ENCODE measurements around the gene PCDHA2. TPM values are rescaled to one million over a fixed set of nuclear protein-coding genes. Genes with fewer than 3 reads are reported as not detected.

The PCDHA2 gene
- total and polyA plus RNA-seq, 2 of the 8 experiments (the other 6 are each of a cell fraction or from before 2014, with no cell fraction given) = 0.86 to 1.9 TPM

DNA sequence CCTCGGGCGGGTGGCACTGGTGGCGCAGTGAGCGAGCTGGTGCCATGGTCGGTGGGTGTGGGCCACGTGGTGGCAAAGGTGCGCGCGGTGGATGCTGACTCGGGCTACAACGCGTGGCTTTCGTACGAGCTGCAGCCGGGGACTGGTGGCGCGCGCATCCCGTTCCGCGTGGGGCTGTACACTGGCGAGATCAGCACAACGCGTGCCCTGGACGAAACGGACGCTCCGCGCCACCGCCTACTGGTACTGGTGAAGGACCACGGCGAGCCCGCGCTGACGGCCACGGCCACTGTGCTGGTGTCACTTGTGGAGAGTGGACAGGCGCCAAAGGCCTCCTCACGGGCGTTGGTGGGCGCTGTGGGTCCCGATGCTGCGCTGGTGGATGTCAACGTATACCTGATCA lies 14.2 kb downstream of the PCDHA2 start:
- CTCF ChIA-PET (ENCODE audit: partially characterized antibody) = interaction anchor here (0.7 to 5.5 kb wide), 12 partner anchors 7 to 269 kb away, joined by 3 to 59 read pairs (median 24); partner anchors contain the start of genes PCDHA1, PCDHA2, PCDHA5 and PCDHA6
- no peaks in the 10 kb centered on the region for H3K79me1 ChIP-seq (ENCODE audit: low read depth, low read length)
- H3K4ac ChIP-seq (replicated peaks; ENCODE audit: insufficient read length, low read depth, low read length) = no peak overlapping the region
- WGBS, 2 experiments (ENCODE audit: extremely low coverage in 1 of 2, insufficient coverage in 1 of 2, insufficient read length in 1 of 2, insufficient replicate concordance in 2 of 2, low coverage in 1 of 2, low lambda C conversion rate in 2 of 2, missing lambda C conversion rate in 1 of 2) = 94% methylated on average over 39 of the region's 43 CpGs; no CpG with 5 or more reads in 1 of the 2 experiments
- no peak overlapping the region for H2AFZ ChIP-seq (ENCODE audit: low read length)
- H3K23me2 ChIP-seq (ENCODE audit: low read depth, low read length) = no peaks in the 10 kb centered on the region
- no peaks in the 10 kb centered on the region for H3K36me3 ChIP-seq (ENCODE audit: control insufficient read depth in 2 of 4, insufficient read depth in 4 of 4, low read length in 3 of 4)
- no peak overlapping the region for H3K4me3 ChIP-seq (ENCODE audit: extremely low read depth in 1 of 4, insufficient read depth in 2 of 4, low read depth in 3 of 4, low read length in 4 of 4)
- H4K20me1 ChIP-seq (replicated peaks in 1 of 2; ENCODE audit: control insufficient read depth in 1 of 2, insufficient read depth in 2 of 2, low read length in 2 of 2) = no peaks in the 10 kb centered on the region
- no peaks in the 10 kb centered on the region; a peak in 1 of 4 replicates for H3K9me3 ChIP-seq (ENCODE audit: insufficient read depth in 2 of 2, low read depth in 1 of 2, low read length in 1 of 2)
- no peak overlapping the region for H2BK15ac ChIP-seq (ENCODE audit: low read length)
- POLR2A ChIA-PET (ENCODE audit: partially characterized antibody) = interaction anchor here (1.1 to 1.4 kb wide), 2 partner anchors 9 to 22 kb away, joined by 4 to 5 read pairs; partner anchors contain the start of gene PCDHA1
- no peak overlapping the region for H3K9ac ChIP-seq (replicated peaks in 1 of 4; ENCODE audit: extremely low read depth in 1 of 4, low read depth in 3 of 4, low read length in 3 of 4)
- H2BK20ac ChIP-seq (ENCODE audit: low read length) = no peak overlapping the region
- H2BK12ac ChIP-seq (ENCODE audit: low read depth, low read length) = no peak overlapping the region
- H3K23ac ChIP-seq (ENCODE audit: insufficient read length) = no peak overlapping the region
- no peaks in the 10 kb centered on the region for H3K4me1 ChIP-seq (replicated peaks in 1 of 4; ENCODE audit: control insufficient read depth in 3 of 4, insufficient read depth in 4 of 4, low read length in 3 of 4)
- no peak overlapping the region for H2AK5ac ChIP-seq (ENCODE audit: low read depth, low read length)
- H4K5ac ChIP-seq (ENCODE audit: insufficient read length, low read depth, low read length) = no peak overlapping the region
- DNase-seq (ENCODE audit: low read depth in 1 of 2, low spot score in 2 of 2) = no peak
- no peak for FAIRE-seq
- no peak overlapping the region for H2BK120ac ChIP-seq (replicated peaks; ENCODE audit: low read depth, low read length)
- H4K8ac ChIP-seq (ENCODE audit: extremely low read depth, insufficient read depth, low read length) = peak overlapping the region; percentile 68; the same call in 1 of the 2 replicates
- no peak overlapping the region for H3K18ac ChIP-seq (ENCODE audit: extremely low read depth, low read length)
- H3K56ac ChIP-seq (replicated peaks; ENCODE audit: insufficient read length, low read depth, low read length) = no peak overlapping the region
- no peak overlapping the region for H3K27ac ChIP-seq (ENCODE audit: low read depth, low read length)
- H4K91ac ChIP-seq (replicated peaks; ENCODE audit: insufficient read length, low read length) = no peak overlapping the region
- H2BK5ac ChIP-seq (ENCODE audit: low read depth, low read length) = no peak overlapping the region
- no peaks in the 10 kb centered on the region for H3K27me3 ChIP-seq (replicated peaks in 1 of 4; ENCODE audit: control insufficient read depth in 3 of 4, extremely low read depth in 1 of 4, insufficient read depth in 3 of 4, low read length in 3 of 4)
- no peak overlapping the region for H3K14ac ChIP-seq (ENCODE audit: insufficient read length)
- no peaks in the 10 kb centered on the region for H3K79me2 ChIP-seq (ENCODE audit: control insufficient read depth in 1 of 2, insufficient read depth in 2 of 2, low read length in 2 of 2)
- H3K4me2 ChIP-seq (ENCODE audit: insufficient read depth in 1 of 2, low read depth in 2 of 2, low read length in 2 of 2) = no peak overlapping the region
- TF ChIP-seq BACH1 (IDR thresholded peaks at IDR 0.05; ENCODE audit: low read length) (no peak), KDM5A (IDR thresholded peaks at IDR 0.05; ENCODE audit: low read length) (no peak), RAD21 (IDR thresholded peaks at IDR 0.05 in 1 of 2, conservative IDR thresholded peaks at IDR 0.05 in 1 of 2; ENCODE audit: low read depth in 2 of 2, low read length in 2 of 2) (no peak), ZNF274 (IDR thresholded peaks at IDR 0.05; ENCODE audit: borderline replicate concordance, extremely low read depth, low read length) (no peak), RNF2 (IDR thresholded peaks at IDR 0.05; ENCODE audit: borderline replicate concordance, low read depth, low read length, missing control alignments, poor library complexity, severe bottlenecking) (no peak), EP300 (IDR thresholded peaks at IDR 0.05; ENCODE audit: borderline replicate concordance in 1 of 2, low read depth in 2 of 2, low read length in 2 of 2) (no peak), FOSL1 (IDR thresholded peaks at IDR 0.05; ENCODE audit: insufficient read depth, low read depth, low read length) (no peak), SIN3A (conservative IDR thresholded peaks at IDR 0.05 in 1 of 2, IDR thresholded peaks at IDR 0.05 in 1 of 2; ENCODE audit: low read depth in 1 of 2, low read length in 2 of 2) (no peak)
